ENCODE results near the gene CBX5.

The CBX5 gene

GRCh38 chr12:54251667-54252284, 28.1 kb downstream of the CBX5 start:
- no peak overlapping the region for H3K4me3 ChIP-seq (ENCODE audit: insufficient read depth in 1 of 2, low read depth in 1 of 2, low read length in 2 of 2)
- no peak overlapping the region for H2AFZ ChIP-seq (ENCODE audit: low read depth, low read length)
- H3K9me3 ChIP-seq (ENCODE audit: control insufficient read depth, low read length), result no peaks in the 10 kb centered on the region
- H4K91ac ChIP-seq (ENCODE audit: low read length), result no peak overlapping the region
- no peak overlapping the region for H2AK5ac ChIP-seq (ENCODE audit: low read length, severe bottlenecking)
- H3K79me1 ChIP-seq (replicated peaks; ENCODE audit: low read length, poor library complexity, severe bottlenecking), result peaks cover 19% of the 10 kb centered on the region
- H3K36me3 ChIP-seq (ENCODE audit: control insufficient read depth in 1 of 2, insufficient read depth in 2 of 2, low read depth in 1 of 2, low read length in 2 of 2), result peaks cover 17 to 60% of the 10 kb centered on the region in 2 experiments
- WGBS, result 100% methylated on average over 1 of the region's 1 CpG
- H3K4me1 ChIP-seq (ENCODE audit: control insufficient read depth, insufficient read depth, low read depth, low read length), result peaks cover 2% of the 10 kb centered on the region
- H3K14ac ChIP-seq (ENCODE audit: low read length in 2 of 2), result no peak overlapping the region
- H3K23ac ChIP-seq (ENCODE audit: low read length in 2 of 2), result no peak overlapping the region
- H3K27ac ChIP-seq (ENCODE audit: low read length, poor library complexity, severe bottlenecking), result peak overlapping the region; percentile 23
- no peak overlapping the region for H2BK12ac ChIP-seq (ENCODE audit: low read length in 2 of 2)
- no peaks in the 10 kb centered on the region for H3K27me3 ChIP-seq (ENCODE audit: control insufficient read depth in 1 of 2, insufficient read depth in 1 of 2, low read length in 2 of 2)
- no peak overlapping the region for H3K4ac ChIP-seq (ENCODE audit: low read depth in 1 of 2, low read length in 2 of 2)
- H3K18ac ChIP-seq (ENCODE audit: low read depth in 1 of 2, low read length in 2 of 2), result no peak overlapping the region
- H3K4me2 ChIP-seq (ENCODE audit: low read length, poor library complexity, severe bottlenecking), result no peak overlapping the region
- H3K9ac ChIP-seq (ENCODE audit: low read length), result peak overlapping the region; percentile 21
- no peak overlapping the region for H2BK5ac ChIP-seq (ENCODE audit: low read depth, low read length, poor library complexity, severe bottlenecking)
- no peak overlapping the region for H4K8ac ChIP-seq (ENCODE audit: low read length)
- H2BK120ac ChIP-seq (ENCODE audit: low read depth, low read length), result no peak overlapping the region
- DNase-seq, result peak; percentile 71
- H2BK15ac ChIP-seq (ENCODE audit: low read depth, poor library complexity, severe bottlenecking), result no peak overlapping the region

GRCh38 chr12:54249489-54249888, 30.4 kb downstream of the CBX5 start:
- no peak overlapping the region for H2BK12ac ChIP-seq (ENCODE audit: low read length in 2 of 2)
- H3K4ac ChIP-seq (ENCODE audit: low read depth in 1 of 2, low read length in 2 of 2), result no peak overlapping the region
- H4K91ac ChIP-seq (ENCODE audit: low read length), result no peak overlapping the region
- no peak overlapping the region for H3K18ac ChIP-seq (ENCODE audit: low read depth in 1 of 2, low read length in 2 of 2)
- peaks cover 24% of the 10 kb centered on the region for H3K79me1 ChIP-seq (replicated peaks; ENCODE audit: low read length, poor library complexity, severe bottlenecking)
- H3K23ac ChIP-seq (ENCODE audit: low read length in 2 of 2), result no peak overlapping the region
- no peak overlapping the region for H2BK120ac ChIP-seq (ENCODE audit: low read depth, low read length)
- H4K8ac ChIP-seq (ENCODE audit: low read length), result no peak overlapping the region
- no peak for DNase-seq
- H3K9me3 ChIP-seq (ENCODE audit: control insufficient read depth, low read length), result no peaks in the 10 kb centered on the region
- no peak overlapping the region for H3K9ac ChIP-seq (ENCODE audit: low read length)
- no peak overlapping the region for H3K4me3 ChIP-seq (ENCODE audit: insufficient read depth in 1 of 2, low read depth in 1 of 2, low read length in 2 of 2)
- peaks cover 21 to 56% of the 10 kb centered on the region in 2 experiments for H3K36me3 ChIP-seq (ENCODE audit: control insufficient read depth in 1 of 2, insufficient read depth in 2 of 2, low read depth in 1 of 2, low read length in 2 of 2)
- H2AK5ac ChIP-seq (ENCODE audit: low read length, severe bottlenecking), result no peak overlapping the region
- H2BK5ac ChIP-seq (ENCODE audit: low read depth, low read length, poor library complexity, severe bottlenecking), result no peak overlapping the region
- no peak overlapping the region for H3K14ac ChIP-seq (ENCODE audit: low read length in 2 of 2)
- WGBS, result 100% methylated on average over 2 of the region's 5 CpGs
- no peak overlapping the region for H2AFZ ChIP-seq (ENCODE audit: low read depth, low read length)
- no peaks in the 10 kb centered on the region for H3K4me1 ChIP-seq (ENCODE audit: control insufficient read depth, insufficient read depth, low read depth, low read length)
- no peaks in the 10 kb centered on the region for H3K27me3 ChIP-seq (ENCODE audit: control insufficient read depth in 1 of 2, insufficient read depth in 1 of 2, low read length in 2 of 2)
- H3K27ac ChIP-seq (ENCODE audit: low read length, poor library complexity, severe bottlenecking), result no peak overlapping the region
- H2BK15ac ChIP-seq (ENCODE audit: low read depth, poor library complexity, severe bottlenecking), result no peak overlapping the region
- no peak overlapping the region for H3K4me2 ChIP-seq (ENCODE audit: low read length, poor library complexity, severe bottlenecking)

GRCh38 chr12:54246011-54246641, 33.8 kb downstream of the CBX5 start:
- Histone ChIP-seq H4K8ac (ENCODE audit: low read length) (no peak overlapping the region), H3K27ac (ENCODE audit: low read length, poor library complexity, severe bottlenecking) (no peak overlapping the region), H3K4me1 (ENCODE audit: control insufficient read depth, insufficient read depth, low read depth, low read length) (no peaks in the 10 kb centered on the region), H2BK12ac (ENCODE audit: low read length in 2 of 2) (no peak overlapping the region), H4K91ac (ENCODE audit: low read length) (no peak overlapping the region), H3K18ac (ENCODE audit: low read depth in 1 of 2, low read length in 2 of 2) (no peak overlapping the region), H2BK120ac (ENCODE audit: low read depth, low read length) (no peak overlapping the region), H3K4me3 (ENCODE audit: insufficient read depth in 1 of 2, low read depth in 1 of 2, low read length in 2 of 2) (no peak overlapping the region), H2BK5ac (ENCODE audit: low read depth, low read length, poor library complexity, severe bottlenecking) (no peak overlapping the region), H3K79me1 (replicated peaks; ENCODE audit: low read length, poor library complexity, severe bottlenecking) (peaks cover 30% of the 10 kb centered on the region), H2AK5ac (ENCODE audit: low read length, severe bottlenecking) (no peak overlapping the region), H3K4ac (ENCODE audit: low read depth in 1 of 2, low read length in 2 of 2) (no peak overlapping the region), H3K27me3 (ENCODE audit: control insufficient read depth in 1 of 2, insufficient read depth in 1 of 2, low read length in 2 of 2) (no peaks in the 10 kb centered on the region), H3K9me3 (ENCODE audit: control insufficient read depth, low read length) (no peaks in the 10 kb centered on the region), H2BK15ac (ENCODE audit: low read depth, poor library complexity, severe bottlenecking) (no peak overlapping the region), H3K4me2 (ENCODE audit: low read length, poor library complexity, severe bottlenecking) (no peak overlapping the region), H2AFZ (ENCODE audit: low read depth, low read length) (no peak overlapping the region), H3K14ac (ENCODE audit: low read length in 2 of 2) (no peak overlapping the region), H3K23ac (ENCODE audit: low read length in 2 of 2) (no peak overlapping the region), H3K9ac (ENCODE audit: low read length) (no peak overlapping the region), H3K36me3 (ENCODE audit: control insufficient read depth in 1 of 2, insufficient read depth in 2 of 2, low read depth in 1 of 2, low read length in 2 of 2) (peaks cover 20 to 64% of the 10 kb centered on the region in 2 experiments)
- DNase-seq, result no peak
- WGBS, result 97% methylated on average over 4 of the region's 6 CpGs

GRCh38 chr12:54240971-54241588, 38.8 kb downstream of the CBX5 start:
- no peak overlapping the region for H3K4ac ChIP-seq (ENCODE audit: low read depth in 1 of 2, low read length in 2 of 2)
- no peaks in the 10 kb centered on the region for H3K27me3 ChIP-seq (ENCODE audit: control insufficient read depth in 1 of 2, insufficient read depth in 1 of 2, low read length in 2 of 2)
- H2BK5ac ChIP-seq (ENCODE audit: low read depth, low read length, poor library complexity, severe bottlenecking), result no peak overlapping the region
- 100% methylated on average over 1 of the region's 2 CpGs for WGBS
- no peak overlapping the region for H3K14ac ChIP-seq (ENCODE audit: low read length in 2 of 2)
- H3K4me1 ChIP-seq (ENCODE audit: control insufficient read depth, insufficient read depth, low read depth, low read length), result no peaks in the 10 kb centered on the region
- no peak overlapping the region for H3K4me3 ChIP-seq (ENCODE audit: insufficient read depth in 1 of 2, low read depth in 1 of 2, low read length in 2 of 2)
- H3K4me2 ChIP-seq (ENCODE audit: low read length, poor library complexity, severe bottlenecking), result no peak overlapping the region
- H3K27ac ChIP-seq (ENCODE audit: low read length, poor library complexity, severe bottlenecking), result no peak overlapping the region
- peaks cover 17 to 78% of the 10 kb centered on the region in 2 experiments for H3K36me3 ChIP-seq (ENCODE audit: control insufficient read depth in 1 of 2, insufficient read depth in 2 of 2, low read depth in 1 of 2, low read length in 2 of 2)
- no peak overlapping the region for H3K18ac ChIP-seq (ENCODE audit: low read depth in 1 of 2, low read length in 2 of 2)
- no peak overlapping the region for H3K23ac ChIP-seq (ENCODE audit: low read length in 2 of 2)
- H4K91ac ChIP-seq (ENCODE audit: low read length), result no peak overlapping the region
- H2BK120ac ChIP-seq (ENCODE audit: low read depth, low read length), result no peak overlapping the region
- DNase-seq, result no peak
- H2BK12ac ChIP-seq (ENCODE audit: low read length in 2 of 2), result no peak overlapping the region
- H2AK5ac ChIP-seq (ENCODE audit: low read length, severe bottlenecking), result no peak overlapping the region
- no peak overlapping the region for H2AFZ ChIP-seq (ENCODE audit: low read depth, low read length)
- peaks cover 28% of the 10 kb centered on the region for H3K79me1 ChIP-seq (replicated peaks; ENCODE audit: low read length, poor library complexity, severe bottlenecking)
- no peak overlapping the region for H4K8ac ChIP-seq (ENCODE audit: low read length)
- no peaks in the 10 kb centered on the region for H3K9me3 ChIP-seq (ENCODE audit: control insufficient read depth, low read length)
- H3K9ac ChIP-seq (ENCODE audit: low read length), result no peak overlapping the region
- no peak overlapping the region for H2BK15ac ChIP-seq (ENCODE audit: low read depth, poor library complexity, severe bottlenecking)

Measured in mesenchymal stem cell (in vitro differentiated cells and primary cell).